ENCODE measurements around the gene MCF2L2.

Gene MCF2L2

DNA sequence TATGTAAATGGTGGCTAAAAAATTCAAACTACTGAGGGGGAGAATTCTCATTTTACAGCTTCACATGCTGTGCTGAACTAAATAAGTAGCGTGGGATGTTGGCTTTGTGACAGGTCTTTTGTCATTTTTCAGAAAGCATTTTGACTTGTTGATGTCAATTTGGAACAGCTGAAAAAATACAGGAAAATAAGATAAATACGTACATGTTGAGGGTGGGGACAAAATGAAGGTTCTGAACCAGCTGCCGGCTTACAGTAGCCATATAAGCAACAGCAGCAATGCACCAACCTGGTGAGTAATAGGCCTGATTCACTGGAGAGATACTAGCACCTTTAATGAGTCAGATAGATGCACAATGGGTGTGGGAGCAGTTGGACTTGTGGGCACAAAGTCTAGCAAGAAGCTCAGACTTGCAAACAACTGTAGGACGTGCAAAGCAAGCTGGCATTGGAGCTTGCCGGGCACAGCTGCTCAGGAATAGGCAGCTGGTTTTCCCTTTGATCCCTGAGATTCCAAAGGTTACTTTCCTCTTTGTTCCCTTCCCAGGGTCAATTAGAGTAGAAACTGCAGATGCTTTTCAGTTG is 162.5 kb downstream of the MCF2L2 start:
- DNase-seq (ENCODE audit: low read depth): no peak

- DNase-seq (ENCODE audit: low read depth): no peak
These were observed 163.2 kb downstream of the MCF2L2 start for GRCh38 chr3:183265157-183265642.

GRCh38 chr3:183264268-183264667 is 164.2 kb downstream of the MCF2L2 start:
- no peak for DNase-seq (ENCODE audit: low read depth)

GRCh38 chr3:183262875-183263378 is 165.5 kb downstream of the MCF2L2 start:
- no peak for DNase-seq (ENCODE audit: low read depth)

- DNase-seq (ENCODE audit: low read depth): no peak
These were observed 167.2 kb downstream of the MCF2L2 start for GRCh38 chr3:183261151-183261724.

- DNase-seq (ENCODE audit: low read depth): no peak
These were observed 168.1 kb downstream of the MCF2L2 start for GRCh38 chr3:183260167-183260904.

DNA sequence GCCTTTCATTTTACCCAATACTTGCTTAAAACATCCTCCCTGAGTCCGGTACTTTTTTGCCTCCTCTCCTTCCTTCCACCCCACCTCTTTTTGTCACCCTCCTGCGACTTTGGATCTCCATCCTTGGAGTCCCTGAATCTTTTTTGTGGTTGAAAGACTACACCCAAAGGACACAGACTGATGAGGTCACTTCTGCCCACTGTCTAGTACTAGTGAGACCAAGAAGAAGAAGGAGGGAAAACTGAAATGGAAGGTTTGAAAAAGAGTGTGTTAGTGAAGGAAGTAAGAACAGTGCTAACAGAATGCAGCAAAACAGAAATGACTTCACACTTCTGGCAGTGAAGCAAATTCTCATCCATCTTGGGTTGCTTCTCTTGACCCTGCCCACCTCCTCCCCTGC is 168.8 kb downstream of the MCF2L2 start:
- DNase-seq (ENCODE audit: low read depth): no peak

- DNase-seq (ENCODE audit: low read depth): no peak
These were observed 169.3 kb downstream of the MCF2L2 start for GRCh38 chr3:183259087-183259486.

DNA sequence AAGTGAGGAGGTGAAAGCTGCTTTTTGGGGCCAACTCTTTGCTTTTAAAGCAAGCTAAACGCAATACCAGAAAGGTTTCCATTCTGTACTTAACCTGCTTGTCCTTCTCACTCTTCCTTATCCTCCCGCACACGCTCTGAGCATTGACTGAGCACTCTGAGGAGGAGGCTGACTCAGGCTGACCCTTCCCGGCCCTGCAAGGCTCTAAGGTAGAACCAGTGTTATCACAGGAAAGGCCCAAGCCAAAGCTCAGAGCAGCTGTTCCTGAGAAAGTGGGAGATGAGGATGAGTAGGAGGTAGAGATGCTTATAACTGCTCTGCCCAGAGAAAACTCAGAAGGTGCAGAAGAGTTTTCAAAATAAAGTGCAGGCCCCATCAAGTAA is 173.1 kb downstream of the MCF2L2 start:
- DNase-seq (ENCODE audit: low read depth): no peak

DNA sequence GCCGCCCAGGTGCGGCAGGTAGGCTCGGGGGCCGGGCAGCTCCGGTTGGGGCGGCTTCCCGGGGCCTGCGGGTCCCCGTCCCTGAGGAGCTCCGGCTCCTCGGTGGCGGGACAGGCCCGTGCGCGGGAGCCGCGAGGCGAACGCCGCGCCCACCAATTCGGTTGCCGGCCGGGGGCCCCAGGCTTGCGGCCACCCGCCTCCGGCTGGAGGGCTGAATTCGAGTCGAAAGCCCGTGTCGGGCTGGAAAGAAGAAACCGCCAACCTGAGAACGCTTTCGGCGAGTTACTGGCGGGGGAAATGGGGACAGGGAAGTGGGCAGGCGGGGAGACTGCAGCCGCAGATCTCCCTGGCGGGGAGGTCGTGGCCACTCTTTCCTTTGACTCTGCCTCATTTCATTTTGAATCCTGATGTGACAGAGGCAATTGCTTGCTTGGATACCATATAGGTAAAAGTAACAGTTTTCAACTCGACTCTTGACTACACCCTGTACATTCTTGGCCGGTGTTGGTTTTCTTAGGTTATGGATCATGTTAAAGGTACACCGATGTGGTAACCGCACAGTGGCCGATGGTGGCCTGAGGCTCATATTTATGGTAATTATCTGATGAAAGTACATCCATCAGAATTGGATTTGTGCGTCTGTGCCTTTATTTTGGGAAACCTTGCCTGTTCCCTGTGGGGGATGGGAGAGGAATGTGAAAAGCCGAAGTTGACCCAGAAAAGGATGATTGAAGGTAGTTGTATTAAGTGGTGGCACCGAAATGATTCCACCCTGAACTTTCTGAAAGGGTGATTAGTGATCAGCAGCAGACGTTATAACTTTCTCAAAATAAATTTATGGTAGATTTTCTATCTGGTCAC is 173.7 kb downstream of the MCF2L2 start:
- DNase-seq (ENCODE audit: low read depth): no peak

GRCh38 chr3:183253528-183254486 is 174.6 kb downstream of the MCF2L2 start:
- DNase-seq (ENCODE audit: low read depth): no peak

- DNase-seq (ENCODE audit: low read depth): no peak
These were observed 175.4 kb downstream of the MCF2L2 start, which contains the start of gene B3GNT5 for GRCh38 chr3:183252973-183253527. B3GNT5 (plus strand) TSS chr3:183253253; CDS start chr3:183269799, 16,546 bp downstream.

GRCh38 chr3:183252118-183252782 is 176.2 kb downstream of the MCF2L2 start:
- DNase-seq (ENCODE audit: low read depth): no peak

GRCh38 chr3:183249006-183249718 is 179.3 kb downstream of the MCF2L2 start:
- no peak for DNase-seq (ENCODE audit: low read depth)

- DNase-seq (ENCODE audit: low read depth): no peak
These were observed 181.3 kb downstream of the MCF2L2 start for GRCh38 chr3:183247011-183247589.

DNA sequence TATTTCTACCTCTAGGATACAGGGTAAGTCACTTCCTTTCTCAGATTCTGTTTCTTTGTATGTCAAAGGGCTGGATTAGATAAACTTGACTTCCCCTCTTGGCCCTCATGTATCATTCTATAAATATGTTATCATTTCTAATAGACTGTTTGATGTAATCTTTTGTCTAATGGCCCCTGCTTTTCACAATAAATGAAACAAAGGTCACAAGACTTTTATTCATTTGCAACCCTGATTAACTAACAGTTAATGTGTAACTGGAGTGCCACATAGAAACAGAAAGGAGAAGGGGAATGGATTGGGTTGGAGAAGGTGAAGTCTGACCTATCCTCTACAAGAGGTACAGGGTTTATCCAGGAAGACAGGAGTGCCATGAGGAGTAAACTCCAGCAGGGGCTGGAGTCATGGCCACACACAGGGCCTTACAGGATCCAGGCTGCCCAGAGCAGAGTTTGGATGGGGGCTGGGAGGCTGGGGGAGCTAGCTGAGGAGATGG is 183.4 kb downstream of the MCF2L2 start:
- no peak for DNase-seq (ENCODE audit: low read depth)

GRCh38 chr3:183244219-183244618 is 184.2 kb downstream of the MCF2L2 start:
- DNase-seq (ENCODE audit: low read depth): no peak

DNA sequence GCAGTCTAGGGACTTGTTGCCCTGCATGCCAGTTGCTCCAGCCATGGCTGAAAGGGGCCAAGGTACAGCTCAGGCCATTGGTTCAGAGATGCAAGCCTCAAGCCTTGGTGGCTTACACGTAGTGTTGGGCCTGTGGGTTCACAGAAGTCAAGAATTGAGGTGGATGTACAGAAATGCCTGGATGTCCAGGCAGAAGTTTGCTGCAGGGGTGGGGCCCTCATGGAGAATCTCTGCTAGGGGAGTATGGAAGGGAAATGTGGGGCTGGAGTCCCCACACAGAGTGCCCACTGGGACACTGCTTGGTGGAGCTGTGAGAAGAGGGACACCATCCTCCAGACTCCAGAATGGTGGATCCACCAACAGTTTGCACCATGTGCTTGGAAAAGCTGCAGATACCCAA is 186.0 kb downstream of the MCF2L2 start:
- no peak for DNase-seq (ENCODE audit: low read depth)

GRCh38 chr3:183239046-183239445 is 189.4 kb downstream of the MCF2L2 start:
- no peak for DNase-seq (ENCODE audit: low read depth)

Measured in HS-27A (cell line).